Lower leg skin (tissue), 3 donors: ENCODE data around the gene PHIP.

Source experiments
- CTCF ChIP-seq, 3 donors: fragments of 450-650 bp; IDR thresholded peaks; one replicate each; pipeline ENCODE4 v1.5.1; 2016; ENCODE audit warnings: antibody characterized with exemption in 3 of 3, mild to moderate bottlenecking in 3 of 3, moderate library complexity in 2 of 3
- POLR2A ChIP-seq, 2 donors: fragments of 450-650 bp; IDR thresholded peaks; one replicate each; pipeline ENCODE4 v1.6.1; 2016 to 2017; ENCODE audit warnings: antibody characterized with exemption in 2 of 2, mild to moderate bottlenecking in 1 of 2, moderate library complexity in 1 of 2

GRCh38 chr6:79127660-79128059, 49.6 kb upstream of the PHIP start:
- TF ChIP-seq CTCF (IDR thresholded peaks at IDR 0.05) (no peak), POLR2A (IDR thresholded peaks at IDR 0.05) (no peak)
